B cell (primary cell): ENCODE results near the gene ADK. TPM values are rescaled to one million over a fixed set of nuclear protein-coding genes. Genes with fewer than 3 reads are reported as not detected.

Source experiments
- ATAC-seq: fragments of 200-7000 bp; cut with Tn5 transposase; one replicate; pipeline ENCODE4 v1.10.0; 2021; ENCODE audit warnings: low read depth, mild to moderate bottlenecking, moderate number of reproducible peaks, moderate library complexity
- CTCF ChIA-PET: fragments of 350-600 bp; sonication (Branson Sonifier 250); formaldehyde crosslinking; loops from one replicate; lab custom pipeline; 2021; ENCODE audit warnings: antibody characterized with exemption, inconsistent platforms; lab: Charles Lee
- POLR2A ChIA-PET: fragments of 350-600 bp; sonication (Branson Sonifier 250); formaldehyde crosslinking; loops from one replicate; lab custom pipeline; 2021; ENCODE audit warnings: antibody characterized with exemption; lab: Charles Lee
- DNase-seq: peaks from one replicate; pipeline ENCODE4 v3.0.0; 2013
- H2AFZ ChIP-seq: 2 replicates; pipeline ENCODE4 v1.6.1; 2012; ENCODE audit warnings: mild to moderate bottlenecking, low read depth, low read length; ENCODE audit not compliant: insufficient read depth, poor library complexity, severe bottlenecking
- H3K27ac ChIP-seq, 2 donors: 1 replicate in 1 of 2; 2 replicates in 1 of 2; pipeline ENCODE4 v1.5.1; 2012 to 2013; ENCODE audit warnings: low read length in 2 of 2, mild to moderate bottlenecking in 2 of 2, moderate library complexity in 1 of 2
- H3K27me3 ChIP-seq, 4 experiments: fragments of 200-600 bp in 1 of 4; sonication (generic) in 1 of 4; replicated peaks in 1 of 4; 1 replicate in 2 of 4; 2 replicates in 2 of 4; pipeline versions ENCODE4 v1.6.1 to v1.7.0; 2013 to 2016; ENCODE audit warnings: low read length in 3 of 4, mild to moderate bottlenecking in 2 of 4, mixed read lengths in 1 of 4, moderate library complexity in 1 of 4; ENCODE audit not compliant: insufficient read depth in 4 of 4, control insufficient read depth in 3 of 4; ENCODE audit errors: control extremely low read depth in 1 of 4
- H3K36me3 ChIP-seq, 2 experiments: replicated peaks in 1 of 2; 1 replicate in 1 of 2; 2 replicates in 1 of 2; pipeline versions ENCODE4 v1.6.1 to v1.7.1; 2013; ENCODE audit warnings: low read length in 1 of 2; ENCODE audit not compliant: insufficient read depth in 2 of 2, control insufficient read depth in 1 of 2; ENCODE audit errors: control extremely low read depth in 1 of 2, extremely low read depth in 1 of 2
- H3K4me1 ChIP-seq, 2 donors: fragments of 200-600 bp in 1 of 2; sonication (generic) in 1 of 2; 1 replicate in 1 of 2; 2 replicates in 1 of 2; pipeline versions ENCODE4 v1.5.1 to v1.6.1; 2013 to 2017; ENCODE audit warnings: low read length in 2 of 2; ENCODE audit not compliant: control insufficient read depth in 2 of 2, insufficient read depth in 2 of 2
- H3K4me2 ChIP-seq: replicated peaks from 2 replicates; pipeline ENCODE3; 2012; ENCODE audit warnings: mild to moderate bottlenecking, low read depth, low read length; ENCODE audit not compliant: poor library complexity, severe bottlenecking
- H3K4me3 ChIP-seq, 5 experiments: fragments of 200-600 bp in 1 of 5; sonication (generic) in 1 of 5; 1 replicate in 3 of 5; 2 replicates in 2 of 5; pipeline versions ENCODE4 v1.5.1 to v1.7.0; 2011 to 2016; ENCODE audit warnings: low read length in 4 of 5, mild to moderate bottlenecking in 4 of 5, low read depth in 2 of 5, control low read depth in 1 of 5, moderate library complexity in 1 of 5; ENCODE audit not compliant: insufficient read depth in 1 of 5; ENCODE audit errors: control extremely low read depth in 1 of 5, extremely low read depth in 1 of 5
- H3K79me2 ChIP-seq: fragments of 200-600 bp; sonication (generic); one replicate; pipeline ENCODE4 v1.6.0; 2016; ENCODE audit warnings: low read length; ENCODE audit not compliant: control insufficient read depth, insufficient read depth
- H3K9ac ChIP-seq: fragments of 200-600 bp; sonication (generic); 2 replicates; pipeline ENCODE4 v1.6.1; 2017; ENCODE audit warnings: mild to moderate bottlenecking, low read length, moderate library complexity
- H3K9me3 ChIP-seq, 3 donors: one replicate each; pipeline versions ENCODE4 v1.6.1 to v1.7.1; 2013; ENCODE audit warnings: low read length in 2 of 3; ENCODE audit not compliant: control insufficient read depth in 2 of 3, insufficient read depth in 1 of 3; ENCODE audit errors: control extremely low read depth in 1 of 3
- H4K20me1 ChIP-seq: 2 replicates; pipeline ENCODE4 v1.6.0; 2012; ENCODE audit warnings: mild to moderate bottlenecking, low read length; ENCODE audit not compliant: insufficient read depth, control insufficient read depth, poor library complexity, severe bottlenecking
- H3K27ac Mint-ChIP-seq: one replicate; pipeline ENCODE4 v1.8.0; 2021; ENCODE audit warnings: mixed read lengths
- H3K27me3 Mint-ChIP-seq: one replicate; pipeline ENCODE4 v1.8.0; 2021; ENCODE audit warnings: mixed read lengths
- H3K4me1 Mint-ChIP-seq: one replicate; pipeline ENCODE4 v1.8.0; 2021; ENCODE audit warnings: mixed read lengths
- H3K4me3 Mint-ChIP-seq: one replicate; pipeline ENCODE4 v1.8.0; 2021; ENCODE audit warnings: mixed read lengths
- H3K9me3 Mint-ChIP-seq: one replicate; pipeline ENCODE4 v1.8.0; 2022; ENCODE audit warnings: mixed read lengths; ENCODE audit not compliant: insufficient read depth
- CTCF ChIP-seq: fragments of 200-600 bp; IDR thresholded peaks from one replicate; pipeline ENCODE4 v1.8.0; 2022; ENCODE audit warnings: antibody characterized with exemption, mild to moderate bottlenecking
- EZH2 ChIP-seq: IDR thresholded peaks from 2 replicates; pipeline ENCODE4 v1.6.1; 2012; ENCODE audit warnings: borderline replicate concordance, low read depth, mild to moderate bottlenecking, moderate library complexity, low read length; ENCODE audit not compliant: insufficient read depth, poor library complexity, severe bottlenecking
- WGBS: methylation state at CpG from one replicate; pipeline ENCODE4 v1.1.5; 2013; ENCODE audit warnings: missing lambda C conversion rate; ENCODE audit not compliant: insufficient coverage; 5-methylcytosine and 5-hydroxymethylcytosine counted together
- intact Hi-C: fragments of 100-400 bp; cut with micrococcal nuclease; formaldehyde crosslinking; loops from one replicate; pipeline ENCODE4 v1.10.0; 2022
- polyA plus RNA-seq: library from polyadenylated mRNA; depleted of rRNA; stranded (reverse); fragments of >200 nt; gene quantifications from 2 replicates; pipeline ENCODE4 v1.2.3, GENCODE V29; 2012
- total RNA-seq, 2 donors: library from RNA; stranded (reverse); fragments of 120-200 nt in 1 of 2; gene quantifications; 1 replicate in 1 of 2; 2 replicates in 1 of 2; pipeline versions ENCODE4 v1.2.3 to v1.2.4, GENCODE V29; 2013 to 2022

Gene ADK
- total and polyA plus RNA-seq, 2 donors (not counting 1 experiment from before 2014, with no cell fraction given): 37.2 to 52.6 TPM

- no peaks in the 10 kb centered on the region for H3K9me3 ChIP-seq
- Mint-ChIP-seq H3K4me3 (peak overlapping the region; percentile 72), H3K27me3 (no peaks in the 10 kb centered on the region), H3K27ac (peak overlapping the region; percentile 89), H3K9me3 (no peaks in the 10 kb centered on the region), H3K4me1 (peaks cover 16% of the 10 kb centered on the region)
- peak; percentile 66 for ATAC-seq
- peaks cover 9 to 14% of the 10 kb centered on the region in 2 donors for H3K4me1 ChIP-seq
- no peaks in the 10 kb centered on the region for H4K20me1 ChIP-seq
- H3K9ac ChIP-seq: peak overlapping the region; percentile 27
- intact Hi-C loops: loop anchor here (5.0 kb wide), 1 partner anchor 51 kb away; no protein-coding TSS in a partner anchor
- WGBS: 43% methylated on average over 2 of the region's 3 CpGs
- no peaks in the 10 kb centered on the region for H3K36me3 ChIP-seq
- peaks cover 44% of the 10 kb centered on the region for H3K79me2 ChIP-seq
- ChIA-PET POLR2A (interaction anchor here (0.9 to 1.4 kb wide), 2 partner anchors 50 to 52 kb away, joined by 3 to 4 read pairs; no protein-coding TSS in a partner anchor), CTCF (interaction anchor here (0.7 to 2.3 kb wide), 5 partner anchors 61 to 1008 kb away, joined by 3 to 11 read pairs (median 4); partner anchors contain the start of genes ADK, AP3M1 and COMTD1)
- TF ChIP-seq EZH2: no peak
- no peak for TF ChIP-seq CTCF
- H3K27me3 ChIP-seq: no peaks in the 10 kb centered on the region
- H2AFZ ChIP-seq: peak overlapping the region; percentile 22
- peak overlapping the region; percentile 45 to 72 for H3K27ac ChIP-seq
- DNase-seq: peak; percentile 52
- peak overlapping the region; percentile 61 for H3K4me2 ChIP-seq
- H3K4me3 ChIP-seq: peak overlapping the region in 2 of 5 experiments; percentile 14 to 15
Measured at GRCh38 chr10:74227697-74228424, 76.8 kb downstream of the ADK start.

- Histone ChIP-seq H3K27me3 (no peaks in the 10 kb centered on the region), H3K4me1 (peaks cover 9 to 14% of the 10 kb centered on the region in 2 donors), H3K9ac (no peak overlapping the region), H3K79me2 (peaks cover 68% of the 10 kb centered on the region), H3K36me3 (no peaks in the 10 kb centered on the region), H3K27ac (peak overlapping the region in 1 of 2 donors; percentile 15), H3K4me3 (no peak overlapping the region), H4K20me1 (peaks cover 11% of the 10 kb centered on the region), H3K4me2 (no peak overlapping the region), H3K9me3 (no peaks in the 10 kb centered on the region), H2AFZ (no peak overlapping the region)
- intact Hi-C loops: no loop called here
- H3K27me3 Mint-ChIP-seq: no peaks in the 10 kb centered on the region
- no peaks in the 10 kb centered on the region for H3K9me3 Mint-ChIP-seq
- WGBS: no CpG with 5 or more reads among the region's 2 CpGs
- no peak for ATAC-seq
- ChIA-PET POLR2A (interaction anchor here (0.7 kb wide), 2 partner anchors 15 to 41 kb away, joined by 4 read pairs; no protein-coding TSS in a partner anchor), CTCF (interaction anchor here (0.6 to 1.0 kb wide), 4 partner anchors 18 to 150 kb away, joined by 3 to 5 read pairs (median 4); partner anchors contain the start of genes ADK and AP3M1)
- TF ChIP-seq EZH2: no peak
- TF ChIP-seq CTCF: no peak
- no peak overlapping the region for H3K4me3 Mint-ChIP-seq
- no peak overlapping the region for H3K27ac Mint-ChIP-seq
- DNase-seq: no peak
- H3K4me1 Mint-ChIP-seq: peaks cover 25% of the 10 kb centered on the region
Measured at GRCh38 chr10:74231375-74231774, 80.4 kb downstream of the ADK start.
